HG03045 (cell line): ENCODE measurements around the gene IP6K2.

Experiments
- ATAC-seq: cut with Tn5 transposase; IDR thresholded peaks from one replicate; pipeline ENCODE4 v1.9.1; 2021; ENCODE audit warnings: mild to moderate bottlenecking, moderate library complexity; ENCODE audit not compliant: unreplicated experiment

Gene IP6K2

GRCh38 chr3:48674505-48674904, 42.5 kb downstream of the IP6K2 start:
- no peak for ATAC-seq

GRCh38 chr3:48672522-48672921, 44.5 kb downstream of the IP6K2 start:
- no peak for ATAC-seq

GRCh38 chr3:48664929-48665328, 52.1 kb downstream of the IP6K2 start:
- no peak for ATAC-seq

GRCh38 chr3:48664313-48664644, 52.7 kb downstream of the IP6K2 start:
- no peak for ATAC-seq

GRCh38 chr3:48663489-48664312, 53.3 kb downstream of the IP6K2 start:
- peak; percentile 84 for ATAC-seq

GRCh38 chr3:48662753-48663488, 54.1 kb downstream of the IP6K2 start, which contains the start of gene CELSR3:
Gene CELSR3 (minus strand): TSS chr3:48662886. CDS start chr3:48662634, 252 bp downstream.
- ATAC-seq: no peak

- ATAC-seq: no peak
Observed at GRCh38 chr3:48662145-48662752, 54.8 kb downstream of the IP6K2 start.

GRCh38 chr3:48661501-48662144, 55.4 kb downstream of the IP6K2 start:
- ATAC-seq: no peak

GRCh38 chr3:48660800-48661400, 56.1 kb downstream of the IP6K2 start:
- ATAC-seq: no peak

GRCh38 chr3:48656841-48657281, 60.2 kb downstream of the IP6K2 start:
- ATAC-seq: no peak

- peak; percentile 66 for ATAC-seq
Observed at GRCh38 chr3:48656061-48656840, 60.8 kb downstream of the IP6K2 start.

- ATAC-seq: no peak
Observed at GRCh38 chr3:48655606-48656005, 61.4 kb downstream of the IP6K2 start.

GRCh38 chr3:48655063-48655462, 62.0 kb downstream of the IP6K2 start:
- ATAC-seq: no peak

- ATAC-seq: no peak
Observed at GRCh38 chr3:48652923-48653715, 63.9 kb downstream of the IP6K2 start.

GRCh38 chr3:48651771-48652170, 65.2 kb downstream of the IP6K2 start:
- ATAC-seq: no peak

GRCh38 chr3:48650723-48651122, 66.3 kb downstream of the IP6K2 start:
- no peak for ATAC-seq

- ATAC-seq: no peak
Observed at GRCh38 chr3:48648188-48648850, 68.7 kb downstream of the IP6K2 start.

GRCh38 chr3:48647714-48648113, 69.3 kb downstream of the IP6K2 start:
- no peak for ATAC-seq
